Measurements from ENCODE around the gene ECSCR. TPM values are rescaled to one million over a fixed set of nuclear protein-coding genes. Genes with fewer than 3 reads are reported as not detected.

ECSCR gene
- total RNA-seq, 2 experiments from 2014 or later: not detected

DNA sequence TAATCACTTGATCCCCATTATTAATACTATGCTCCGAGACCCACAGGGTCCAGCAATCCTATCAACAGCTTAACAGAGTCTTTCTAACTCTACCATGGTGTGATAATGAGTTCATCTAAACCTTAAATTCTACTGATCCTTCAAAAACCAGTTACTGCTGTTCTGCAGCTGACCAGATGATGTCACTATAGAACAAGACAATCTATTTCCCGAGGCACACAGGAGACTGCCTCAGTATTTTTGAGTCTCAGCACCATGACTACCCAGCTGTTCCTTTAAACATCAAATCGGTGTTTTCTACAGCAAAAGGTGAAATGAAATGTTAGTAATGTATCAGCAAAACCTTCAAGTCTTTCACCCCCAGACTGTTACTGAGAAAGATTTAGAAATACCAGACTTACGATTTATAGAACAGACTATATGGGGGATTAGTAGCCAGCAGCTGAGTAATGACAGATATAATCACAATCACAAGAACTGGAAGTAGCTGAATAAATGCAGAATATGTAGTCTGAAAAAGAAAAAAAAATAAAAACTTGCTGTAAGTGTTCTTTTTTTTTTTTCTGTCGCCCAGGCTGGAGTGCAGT, 40.1 kb downstream of the ECSCR start:
- BruUV-seq (replicated peaks): no TSS peak
- Histone ChIP-seq H3K4me2 (ENCODE audit: low read length) (no peak overlapping the region), H3K4me1 (ENCODE audit: insufficient read depth, low read length, poor library complexity, severe bottlenecking) (no peaks in the 10 kb centered on the region), H4K20me1 (ENCODE audit: insufficient read depth, low read length) (no peaks in the 10 kb centered on the region), H3K79me2 (ENCODE audit: insufficient read depth, low read depth, low read length) (no peaks in the 10 kb centered on the region), H3K9me2 (ENCODE audit: insufficient read depth, low read length) (no peaks in the 10 kb centered on the region), H2AFZ (ENCODE audit: low read length) (no peak overlapping the region), H3K36me3 (ENCODE audit: insufficient read depth, low read length) (no peaks in the 10 kb centered on the region), H3K4me3 (ENCODE audit: low read depth, low read length, poor library complexity, severe bottlenecking) (no peak overlapping the region), H3K27ac (ENCODE audit: low read depth, low read length, poor library complexity, severe bottlenecking) (no peak overlapping the region), H3K9me3 (ENCODE audit: low read length) (no peaks in the 10 kb centered on the region)
- POLR2A ChIA-PET: interaction anchor here (0.7 to 1.1 kb wide), 4 partner anchors 19 to 267 kb away, joined by 3 to 4 read pairs (median 3); partner anchors contain the start of gene SPATA24
- CTCF ChIA-PET (ENCODE audit: unreplicated experiment): interaction anchor here (0.5 to 1.1 kb wide), 2 partner anchors 91 to 246 kb away, joined by 4 to 6 read pairs; no protein-coding TSS in a partner anchor
- DNase-seq (ENCODE audit: low spot score): peak; percentile 79
- intact Hi-C loops (cut with micrococcal nuclease; ENCODE audit: unreplicated experiment): loop anchor here (1.0 to 2.0 kb wide), 4 partner anchors 91 to 343 kb away; no protein-coding TSS in a partner anchor
- TF ChIP-seq, protein P1, sequence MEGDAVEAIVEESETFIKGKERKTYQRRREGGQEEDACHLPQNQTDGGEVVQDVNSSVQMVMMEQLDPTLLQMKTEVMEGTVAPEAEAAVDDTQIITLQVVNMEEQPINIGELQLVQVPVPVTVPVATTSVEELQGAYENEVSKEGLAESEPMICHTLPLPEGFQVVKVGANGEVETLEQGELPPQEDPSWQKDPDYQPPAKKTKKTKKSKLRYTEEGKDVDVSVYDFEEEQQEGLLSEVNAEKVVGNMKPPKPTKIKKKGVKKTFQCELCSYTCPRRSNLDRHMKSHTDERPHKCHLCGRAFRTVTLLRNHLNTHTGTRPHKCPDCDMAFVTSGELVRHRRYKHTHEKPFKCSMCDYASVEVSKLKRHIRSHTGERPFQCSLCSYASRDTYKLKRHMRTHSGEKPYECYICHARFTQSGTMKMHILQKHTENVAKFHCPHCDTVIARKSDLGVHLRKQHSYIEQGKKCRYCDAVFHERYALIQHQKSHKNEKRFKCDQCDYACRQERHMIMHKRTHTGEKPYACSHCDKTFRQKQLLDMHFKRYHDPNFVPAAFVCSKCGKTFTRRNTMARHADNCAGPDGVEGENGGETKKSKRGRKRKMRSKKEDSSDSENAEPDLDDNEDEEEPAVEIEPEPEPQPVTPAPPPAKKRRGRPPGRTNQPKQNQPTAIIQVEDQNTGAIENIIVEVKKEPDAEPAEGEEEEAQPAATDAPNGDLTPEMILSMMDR (conservative IDR thresholded peaks at IDR 0.05; ENCODE audit: low read length): peak; percentile 99
- TF ChIP-seq EZH2phosphoT487 (IDR thresholded peaks at IDR 0.05; ENCODE audit: borderline replicate concordance, low read depth, low read length): no peak

DNA sequence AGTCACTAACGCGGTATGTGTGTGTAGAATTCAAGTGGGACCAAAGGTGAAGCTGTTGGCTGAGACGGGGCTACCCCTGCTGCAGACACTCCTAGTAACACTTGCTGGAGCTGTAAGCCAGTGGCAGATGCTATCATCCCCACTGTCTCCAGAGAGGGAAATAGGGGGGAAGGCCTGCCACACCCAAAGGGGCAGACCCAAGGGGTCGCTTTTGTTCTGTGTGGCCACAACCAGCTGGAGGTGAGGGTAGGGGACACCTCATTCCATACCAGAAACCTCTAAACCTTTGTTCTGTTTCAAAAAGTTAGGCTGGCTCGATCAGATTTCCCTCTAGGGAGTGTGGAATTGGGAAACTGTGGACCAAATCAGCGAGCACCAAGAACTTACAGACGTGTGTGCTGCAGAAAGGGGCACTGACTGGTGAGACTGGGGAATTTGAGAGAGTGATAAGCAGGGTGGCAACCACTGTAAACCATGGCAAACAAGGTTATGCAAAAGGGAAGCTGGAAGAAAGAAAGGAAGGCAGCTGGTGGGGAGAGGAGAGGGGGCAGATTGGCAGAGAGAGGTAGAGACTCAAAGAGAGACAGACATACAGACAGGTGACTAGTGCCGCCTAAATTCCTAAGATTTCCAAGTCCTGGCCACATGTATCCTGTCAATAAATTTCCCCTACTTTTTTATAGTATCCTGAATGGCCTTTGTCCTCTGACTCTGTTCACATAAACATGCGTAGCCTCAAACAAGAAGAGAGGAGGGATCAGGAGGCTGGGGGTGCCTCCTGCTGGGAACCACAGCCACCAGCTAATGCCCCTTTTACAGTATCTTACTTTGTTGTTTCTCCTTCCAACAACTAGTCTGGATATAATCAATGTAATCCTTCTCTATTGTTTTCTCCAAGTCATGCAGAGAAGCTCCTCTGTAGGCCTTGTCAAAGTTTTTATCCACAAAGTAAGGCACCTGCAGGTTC, 43.0 kb downstream of the ECSCR start:
- no peak overlapping the region for H3K4me3 ChIP-seq (ENCODE audit: low read depth, low read length, poor library complexity, severe bottlenecking)
- BruUV-seq (replicated peaks): no TSS peak
- H3K9me3 ChIP-seq (ENCODE audit: low read length): no peaks in the 10 kb centered on the region
- POLR2A ChIA-PET: interaction anchor here (0.6 to 1.8 kb wide), 2 partner anchors 8 to 39 kb away, joined by 3 to 5 read pairs; no protein-coding TSS in a partner anchor
- H3K4me1 ChIP-seq (ENCODE audit: insufficient read depth, low read length, poor library complexity, severe bottlenecking): no peaks in the 10 kb centered on the region
- intact Hi-C loops (cut with micrococcal nuclease; ENCODE audit: unreplicated experiment): no loop called here
- no peak for DNase-seq (ENCODE audit: low spot score)
- CTCF ChIA-PET (ENCODE audit: unreplicated experiment): interaction anchor here (0.9 to 1.6 kb wide), 2 partner anchors 9 to 94 kb away, joined by 3 to 6 read pairs; no protein-coding TSS in a partner anchor
- H3K79me2 ChIP-seq (ENCODE audit: insufficient read depth, low read depth, low read length): no peaks in the 10 kb centered on the region
- no peak overlapping the region for H3K27ac ChIP-seq (ENCODE audit: low read depth, low read length, poor library complexity, severe bottlenecking)
- TF ChIP-seq, protein P1 (conservative IDR thresholded peaks at IDR 0.05; ENCODE audit: low read length): no peak
- TF ChIP-seq EZH2phosphoT487 (IDR thresholded peaks at IDR 0.05; ENCODE audit: borderline replicate concordance, low read depth, low read length): no peak
- no peaks in the 10 kb centered on the region for H4K20me1 ChIP-seq (ENCODE audit: insufficient read depth, low read length)
- H3K36me3 ChIP-seq (ENCODE audit: insufficient read depth, low read length): no peaks in the 10 kb centered on the region
- no peak overlapping the region for H2AFZ ChIP-seq (ENCODE audit: low read length)
- no peaks in the 10 kb centered on the region for H3K9me2 ChIP-seq (ENCODE audit: insufficient read depth, low read length)
- H3K4me2 ChIP-seq (ENCODE audit: low read length): no peak overlapping the region
